OCI-LY3 (cell line): ENCODE data around the gene GABRB2.

Experiments used
- H2AFZ ChIP-seq: fragments of 200-600, 300-600 bp; shearing (Covaris generic); 2 replicates; pipeline ENCODE4 v1.6.0; 2014; ENCODE audit warnings: antibody characterized with exemption, low read depth, low read length
- H3K27ac ChIP-seq: fragments of 200-600, 300-600 bp; sonication (generic); 2 replicates; pipeline ENCODE4 v1.5.1; 2014; ENCODE audit warnings: mild to moderate bottlenecking, low read length, moderate library complexity, mixed read lengths
- H3K27me3 ChIP-seq: fragments of 200-600, 300-600 bp; sonication (generic); 2 replicates; pipeline ENCODE4 v1.6.1; 2014; ENCODE audit warnings: low read depth, low read length, mixed read lengths
- H3K36me3 ChIP-seq: fragments of 200-600, 300-600 bp; sonication (generic); replicated peaks from 2 replicates; pipeline ENCODE3; 2014; ENCODE audit warnings: low read depth, low read length, mixed read lengths
- H3K4me1 ChIP-seq: fragments of 300-600, 200-600 bp; sonication (generic); 2 replicates; pipeline ENCODE4 v1.6.1; 2014; ENCODE audit warnings: low read length, mixed read lengths
- H3K4me2 ChIP-seq: fragments of 200-600, 300-600 bp; sonication (generic); 2 replicates; pipeline ENCODE4 v1.6.1; 2014; ENCODE audit warnings: low read length, mixed read lengths
- H3K4me3 ChIP-seq: fragments of 300-600, 200-600 bp; sonication (generic); 2 replicates; pipeline ENCODE4 v1.5.1; 2014; ENCODE audit warnings: antibody characterized with exemption, mild to moderate bottlenecking, low read length, moderate library complexity
- H3K79me2 ChIP-seq: fragments of 300-600, 200-600 bp; shearing (Covaris generic); 2 replicates; pipeline ENCODE4 v1.6.1; 2014; ENCODE audit warnings: mild to moderate bottlenecking, low read length, mixed read lengths
- H3K9ac ChIP-seq: fragments of 300-600, 200-600 bp; shearing (Covaris generic); 2 replicates; pipeline ENCODE4 v1.6.0; 2014; ENCODE audit warnings: mild to moderate bottlenecking, low read length, moderate library complexity
- H3K9me3 ChIP-seq: fragments of 200-600, 300-600 bp; shearing (Covaris generic); 2 replicates; pipeline ENCODE4 v1.6.1; 2014; ENCODE audit warnings: low read length, mixed read lengths; ENCODE audit not compliant: insufficient read depth
- H4K20me1 ChIP-seq: fragments of 200-600, 300-600 bp; sonication (generic); 2 replicates; pipeline ENCODE4 v1.6.1; 2016; ENCODE audit warnings: low read length, mixed read lengths; ENCODE audit not compliant: insufficient read depth
- EZH2phosphoT487 ChIP-seq: fragments of 200-600 bp; shearing (Covaris generic); IDR thresholded peaks from 2 replicates; pipeline ENCODE4 v1.6.1; 2018; ENCODE audit warnings: antibody characterized with exemption, mixed run types, low read depth
- TF ChIP-seq, protein P1 (sequence below): fragments of 200-600, 300-600 bp; sonication (generic); IDR thresholded peaks from 2 replicates; pipeline ENCODE4 v1.5.1; 2014; ENCODE audit warnings: antibody characterized with exemption, low read length, low read depth

The GABRB2 gene

GRCh38 chr5:161544350-161544765, 2.2 kb downstream of the GABRB2 start:
- TF ChIP-seq, protein P1, sequence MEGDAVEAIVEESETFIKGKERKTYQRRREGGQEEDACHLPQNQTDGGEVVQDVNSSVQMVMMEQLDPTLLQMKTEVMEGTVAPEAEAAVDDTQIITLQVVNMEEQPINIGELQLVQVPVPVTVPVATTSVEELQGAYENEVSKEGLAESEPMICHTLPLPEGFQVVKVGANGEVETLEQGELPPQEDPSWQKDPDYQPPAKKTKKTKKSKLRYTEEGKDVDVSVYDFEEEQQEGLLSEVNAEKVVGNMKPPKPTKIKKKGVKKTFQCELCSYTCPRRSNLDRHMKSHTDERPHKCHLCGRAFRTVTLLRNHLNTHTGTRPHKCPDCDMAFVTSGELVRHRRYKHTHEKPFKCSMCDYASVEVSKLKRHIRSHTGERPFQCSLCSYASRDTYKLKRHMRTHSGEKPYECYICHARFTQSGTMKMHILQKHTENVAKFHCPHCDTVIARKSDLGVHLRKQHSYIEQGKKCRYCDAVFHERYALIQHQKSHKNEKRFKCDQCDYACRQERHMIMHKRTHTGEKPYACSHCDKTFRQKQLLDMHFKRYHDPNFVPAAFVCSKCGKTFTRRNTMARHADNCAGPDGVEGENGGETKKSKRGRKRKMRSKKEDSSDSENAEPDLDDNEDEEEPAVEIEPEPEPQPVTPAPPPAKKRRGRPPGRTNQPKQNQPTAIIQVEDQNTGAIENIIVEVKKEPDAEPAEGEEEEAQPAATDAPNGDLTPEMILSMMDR = peak; percentile 86
- no peak for TF ChIP-seq EZH2phosphoT487
- no peaks in the 10 kb centered on the region for H3K9me3 ChIP-seq
- peaks cover 7% of the 10 kb centered on the region; the same call in 1 of the 2 replicates for H3K4me1 ChIP-seq
- H3K4me3 ChIP-seq = no peak overlapping the region
- no peaks in the 10 kb centered on the region for H4K20me1 ChIP-seq
- H3K27ac ChIP-seq = no peak overlapping the region
- H3K79me2 ChIP-seq = no peaks in the 10 kb centered on the region
- H3K27me3 ChIP-seq = 0 out of 2 replicates have a peak, but pooled peaks cover 4% of the 10 kb centered on the region
- peak overlapping the region; percentile 47 for H3K4me2 ChIP-seq
- H3K36me3 ChIP-seq = no peaks in the 10 kb centered on the region
- H2AFZ ChIP-seq = peak overlapping the region; percentile 77
- no peak overlapping the region for H3K9ac ChIP-seq

GRCh38 chr5:161539016-161539415, 7.5 kb downstream of the GABRB2 start:
- no peaks in the 10 kb centered on the region for H3K79me2 ChIP-seq
- H3K9me3 ChIP-seq = no peaks in the 10 kb centered on the region
- H3K4me2 ChIP-seq = no peak overlapping the region
- no peaks in the 10 kb centered on the region for H4K20me1 ChIP-seq
- no peaks in the 10 kb centered on the region for H3K4me1 ChIP-seq
- H3K27me3 ChIP-seq = 0 out of 2 replicates have a peak, but pooled peaks cover 4% of the 10 kb centered on the region
- no peak overlapping the region for H2AFZ ChIP-seq
- no peak overlapping the region for H3K4me3 ChIP-seq
- H3K27ac ChIP-seq = no peak overlapping the region
- no peak overlapping the region for H3K9ac ChIP-seq
- TF ChIP-seq, protein P1 = no peak
- no peak for TF ChIP-seq EZH2phosphoT487
- no peaks in the 10 kb centered on the region for H3K36me3 ChIP-seq

DNA sequence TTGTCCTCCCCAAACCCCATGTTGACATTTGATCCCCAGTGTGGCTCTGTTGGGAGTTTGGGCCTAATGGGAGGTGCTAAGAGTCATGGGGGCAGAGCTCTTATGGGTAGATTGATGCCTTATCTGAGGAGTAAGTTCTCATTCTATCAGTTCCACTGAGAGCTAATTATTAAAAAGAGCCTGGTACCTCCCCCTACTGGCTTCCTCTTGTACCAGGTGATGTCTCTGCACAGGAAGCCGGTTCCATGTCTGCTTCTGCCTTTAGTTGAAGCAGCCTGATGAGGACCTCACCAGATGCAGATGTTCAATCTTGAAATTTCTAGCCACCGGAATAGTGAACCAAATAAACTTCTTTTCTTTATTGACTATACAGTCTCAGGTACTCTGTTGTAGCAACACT, 10.8 kb downstream of the GABRB2 start:
- no peaks in the 10 kb centered on the region for H3K4me1 ChIP-seq
- no peaks in the 10 kb centered on the region for H3K79me2 ChIP-seq
- TF ChIP-seq, protein P1 = peak; percentile 44
- TF ChIP-seq EZH2phosphoT487 = no peak
- H3K27ac ChIP-seq = no peak overlapping the region
- no peak overlapping the region for H2AFZ ChIP-seq
- H3K4me2 ChIP-seq = no peak overlapping the region
- H3K36me3 ChIP-seq = no peaks in the 10 kb centered on the region
- H3K4me3 ChIP-seq = no peak overlapping the region
- no peak overlapping the region for H3K9ac ChIP-seq
- H4K20me1 ChIP-seq = no peaks in the 10 kb centered on the region
- H3K27me3 ChIP-seq = no peaks in the 10 kb centered on the region
- no peaks in the 10 kb centered on the region for H3K9me3 ChIP-seq

- H2AFZ ChIP-seq = no peak overlapping the region
- no peak overlapping the region for H3K27ac ChIP-seq
- no peaks in the 10 kb centered on the region for H3K36me3 ChIP-seq
- H3K9me3 ChIP-seq = no peaks in the 10 kb centered on the region
- H3K27me3 ChIP-seq = no peaks in the 10 kb centered on the region
- H3K9ac ChIP-seq = no peak overlapping the region
- no peak overlapping the region for H3K4me2 ChIP-seq
- H3K4me3 ChIP-seq = no peak overlapping the region
- TF ChIP-seq, protein P1 = no peak
- TF ChIP-seq EZH2phosphoT487 = no peak
- no peaks in the 10 kb centered on the region for H3K79me2 ChIP-seq
- no peaks in the 10 kb centered on the region for H3K4me1 ChIP-seq
- H4K20me1 ChIP-seq = no peaks in the 10 kb centered on the region
These were observed 15.8 kb downstream of the GABRB2 start for GRCh38 chr5:161530700-161531099.
